Naive thymus-derived CD4-positive, alpha-beta T cell (primary cell): ENCODE data around the gene ROBO1. TPM values are rescaled to one million over a fixed set of nuclear protein-coding genes. Genes with fewer than 3 reads are reported as not detected.

Source experiments
- ATAC-seq: fragments of 150-1000 bp; cut with Tn5 transposase; 2 replicates; pipeline ENCODE4 v1.10.0; 2021; ENCODE audit warnings: mild to moderate bottlenecking, moderate library complexity
- CTCF ChIA-PET: fragments of 350-600 bp; sonication (Branson Sonifier 250); formaldehyde crosslinking; loops from one replicate; lab custom pipeline; 2021; ENCODE audit warnings: antibody characterized with exemption; lab: Charles Lee
- POLR2A ChIA-PET: fragments of 350-600 bp; sonication (Branson Sonifier 250); formaldehyde crosslinking; loops from one replicate; lab custom pipeline; 2021; ENCODE audit warnings: antibody characterized with exemption, inconsistent platforms; lab: Charles Lee
- DNase-seq, 9 donors: peaks; one replicate each; pipeline versions ENCODE4 v3.0.0 to v3.0.0-alpha.2; 2020 to 2022; ENCODE audit warnings: mixed read lengths in 1 of 9
- H3K27ac ChIP-seq: one replicate; pipeline ENCODE4 v1.7.0; 2013; ENCODE audit warnings: mild to moderate bottlenecking, low read depth, low read length, moderate library complexity
- H3K27me3 ChIP-seq, 2 donors: one replicate each; pipeline ENCODE4 v1.7.0; 2013; ENCODE audit warnings: low read length in 2 of 2, mild to moderate bottlenecking in 2 of 2, moderate library complexity in 2 of 2; ENCODE audit not compliant: control insufficient read depth in 2 of 2, insufficient read depth in 2 of 2
- H3K36me3 ChIP-seq, 3 experiments: 1 replicate in 2 of 3; 2 replicates in 1 of 3; pipeline ENCODE4 v1.7.0; 2013; ENCODE audit warnings: low read length in 3 of 3, mild to moderate bottlenecking in 3 of 3, moderate library complexity in 1 of 3; ENCODE audit not compliant: insufficient read depth in 3 of 3, control insufficient read depth in 2 of 3
- H3K4me1 ChIP-seq, 2 donors: one replicate each; pipeline ENCODE4 v1.7.0; 2013; ENCODE audit warnings: low read length in 2 of 2, mild to moderate bottlenecking in 2 of 2, moderate library complexity in 1 of 2; ENCODE audit not compliant: control insufficient read depth in 2 of 2, insufficient read depth in 2 of 2
- H3K4me3 ChIP-seq: 2 replicates; pipeline ENCODE4 v1.7.0; 2013; ENCODE audit warnings: mild to moderate bottlenecking, low read length
- H3K9me3 ChIP-seq, 3 experiments: 1 replicate in 2 of 3; 2 replicates in 1 of 3; pipeline ENCODE4 v1.7.0; 2013; ENCODE audit warnings: low read length in 3 of 3; ENCODE audit not compliant: control insufficient read depth in 2 of 3
- H3K27ac Mint-ChIP-seq, 9 donors: one replicate each; pipeline ENCODE4 v1.8.0; 2020 to 2022; ENCODE audit warnings: mixed read lengths in 9 of 9, mild to moderate bottlenecking in 8 of 9, moderate library complexity in 5 of 9, inconsistent platforms in 2 of 9
- H3K27me3 Mint-ChIP-seq, 5 donors: one replicate each; pipeline ENCODE4 v1.8.0; 2021 to 2022; ENCODE audit warnings: mixed read lengths in 5 of 5, mild to moderate bottlenecking in 1 of 5
- H3K36me3 Mint-ChIP-seq, 5 donors: one replicate each; pipeline ENCODE4 v1.8.0; 2020 to 2022; ENCODE audit warnings: mixed read lengths in 5 of 5, mild to moderate bottlenecking in 3 of 5, inconsistent platforms in 1 of 5
- H3K4me1 Mint-ChIP-seq, 7 donors: one replicate each; pipeline ENCODE4 v1.8.0; 2020 to 2022; ENCODE audit warnings: mixed read lengths in 7 of 7, mild to moderate bottlenecking in 3 of 7, inconsistent platforms in 1 of 7
- H3K4me3 Mint-ChIP-seq, 10 donors: one replicate each; pipeline ENCODE4 v1.8.0; 2020 to 2022; ENCODE audit warnings: mild to moderate bottlenecking in 10 of 10, mixed read lengths in 10 of 10, moderate library complexity in 6 of 10, inconsistent platforms in 2 of 10
- H3K9me3 Mint-ChIP-seq, 11 donors: one replicate each; pipeline ENCODE4 v1.8.0; 2020 to 2022; ENCODE audit warnings: mixed read lengths in 11 of 11, mild to moderate bottlenecking in 4 of 11, inconsistent platforms in 1 of 11, moderate library complexity in 1 of 11
- intact Hi-C, 2 donors: fragments of 100-400 bp; cut with micrococcal nuclease; formaldehyde crosslinking; loops; one replicate each; pipeline ENCODE4 v1.15.1; 2023
- polyA plus RNA-seq, 2 donors: library from polyadenylated mRNA; unstranded; fragments of 300-500 nt; fragmentation: Illumina TruSeq; gene quantifications; one replicate each; pipeline ENCODE4 v1.2.3, GENCODE V29; 2021
- total RNA-seq, 6 experiments: library from RNA in 5 of 6; stranded (reverse) in 5 of 6; gene quantifications; 1 replicate in 5 of 6; 2 replicates in 1 of 6; pipeline ENCODE4 v1.2.3 and lab custom pipeline; 2021 to 2026

ROBO1 gene
- total and polyA plus RNA-seq, 7 experiments from 2014 or later: 0.08 to 0.59 (median 0.26) TPM; not detected in 2

GRCh38 chr3:79685108-79685507, 82.7 kb downstream of the ROBO1 start:
- Histone ChIP-seq H3K27me3 (no peaks in the 10 kb centered on the region), H3K36me3 (no peaks in the 10 kb centered on the region), H3K27ac (no peak overlapping the region), H3K4me1 (no peaks in the 10 kb centered on the region), H3K9me3 (no peaks in the 10 kb centered on the region), H3K4me3 (no peak overlapping the region)
- H3K9me3 Mint-ChIP-seq: peaks cover 0 to 26% (median 6%) of the 10 kb centered on the region in 11 donors
- H3K27me3 Mint-ChIP-seq: no peaks in the 10 kb centered on the region
- ChIA-PET CTCF (no interaction called here), POLR2A (no interaction called here)
- DNase-seq (no peak), ATAC-seq (no peak)
- H3K4me3 Mint-ChIP-seq: no peak overlapping the region
- no peak overlapping the region for H3K27ac Mint-ChIP-seq
- intact Hi-C loops: no loop called here
- no peaks in the 10 kb centered on the region for H3K4me1 Mint-ChIP-seq
- H3K36me3 Mint-ChIP-seq: no peaks in the 10 kb centered on the region

GRCh38 chr3:79684041-79684440, 83.8 kb downstream of the ROBO1 start:
- ChIA-PET CTCF (no interaction called here), POLR2A (no interaction called here)
- no peak overlapping the region for H3K4me3 Mint-ChIP-seq
- no peaks in the 10 kb centered on the region for H3K36me3 Mint-ChIP-seq
- Histone ChIP-seq H3K27me3 (no peaks in the 10 kb centered on the region), H3K4me1 (no peaks in the 10 kb centered on the region), H3K36me3 (no peaks in the 10 kb centered on the region), H3K4me3 (no peak overlapping the region), H3K9me3 (no peaks in the 10 kb centered on the region), H3K27ac (no peak overlapping the region)
- intact Hi-C loops: no loop called here
- peaks cover 0 to 27% (median 6%) of the 10 kb centered on the region in 11 donors for H3K9me3 Mint-ChIP-seq
- no peaks in the 10 kb centered on the region for H3K27me3 Mint-ChIP-seq
- no peak for DNase-seq
- no peak overlapping the region for H3K27ac Mint-ChIP-seq
- no peak for ATAC-seq
- H3K4me1 Mint-ChIP-seq: no peaks in the 10 kb centered on the region

- Mint-ChIP-seq H3K27ac (no peak overlapping the region), H3K4me3 (no peak overlapping the region), H3K27me3 (no peaks in the 10 kb centered on the region), H3K9me3 (peaks cover 0 to 25% (median 5%) of the 10 kb centered on the region in 11 donors), H3K4me1 (no peaks in the 10 kb centered on the region), H3K36me3 (no peaks in the 10 kb centered on the region)
- ChIA-PET POLR2A (no interaction called here), CTCF (no interaction called here)
- Histone ChIP-seq H3K9me3 (no peaks in the 10 kb centered on the region), H3K27ac (no peak overlapping the region), H3K27me3 (no peaks in the 10 kb centered on the region), H3K4me3 (no peak overlapping the region), H3K4me1 (no peaks in the 10 kb centered on the region), H3K36me3 (no peaks in the 10 kb centered on the region)
- DNase-seq (no peak), ATAC-seq (no peak)
- intact Hi-C loops: no loop called here
Measured at GRCh38 chr3:79672731-79673130, 95.1 kb downstream of the ROBO1 start.

GRCh38 chr3:79672075-79672474, 95.7 kb downstream of the ROBO1 start:
- Mint-ChIP-seq H3K9me3 (peaks cover 0 to 25% (median 5%) of the 10 kb centered on the region in 11 donors), H3K36me3 (no peaks in the 10 kb centered on the region), H3K4me1 (no peaks in the 10 kb centered on the region), H3K4me3 (no peak overlapping the region), H3K27ac (no peak overlapping the region), H3K27me3 (no peaks in the 10 kb centered on the region)
- DNase-seq (no peak), ATAC-seq (no peak)
- intact Hi-C loops: no loop called here
- Histone ChIP-seq H3K4me3 (no peak overlapping the region), H3K27ac (no peak overlapping the region), H3K36me3 (no peaks in the 10 kb centered on the region), H3K27me3 (no peaks in the 10 kb centered on the region), H3K4me1 (no peaks in the 10 kb centered on the region), H3K9me3 (no peaks in the 10 kb centered on the region)
- ChIA-PET POLR2A (no interaction called here), CTCF (no interaction called here)

GRCh38 chr3:79670178-79670577, 97.6 kb downstream of the ROBO1 start:
- H3K36me3 ChIP-seq: no peaks in the 10 kb centered on the region
- no peak overlapping the region for H3K4me3 ChIP-seq
- ChIA-PET CTCF (no interaction called here), POLR2A (no interaction called here)
- H3K36me3 Mint-ChIP-seq: no peaks in the 10 kb centered on the region
- H3K27ac Mint-ChIP-seq: no peak overlapping the region
- peaks cover 0 to 25% (median 4%) of the 10 kb centered on the region in 11 donors for H3K9me3 Mint-ChIP-seq
- no peaks in the 10 kb centered on the region for H3K4me1 ChIP-seq
- no peaks in the 10 kb centered on the region for H3K27me3 Mint-ChIP-seq
- H3K4me1 Mint-ChIP-seq: no peaks in the 10 kb centered on the region
- intact Hi-C loops: no loop called here
- no peak overlapping the region for H3K4me3 Mint-ChIP-seq
- no peaks in the 10 kb centered on the region for H3K9me3 ChIP-seq
- no peak for ATAC-seq
- no peak overlapping the region for H3K27ac ChIP-seq
- H3K27me3 ChIP-seq: no peaks in the 10 kb centered on the region
- no peak for DNase-seq

- no peak for DNase-seq
- no peaks in the 10 kb centered on the region for H3K4me1 Mint-ChIP-seq
- POLR2A ChIA-PET: no interaction called here
- peaks cover 0 to 35% (median 10%) of the 10 kb centered on the region in 11 donors for H3K9me3 Mint-ChIP-seq
- Histone ChIP-seq H3K4me3 (no peak overlapping the region), H3K27me3 (no peaks in the 10 kb centered on the region), H3K9me3 (no peaks in the 10 kb centered on the region), H3K27ac (no peak overlapping the region), H3K4me1 (no peaks in the 10 kb centered on the region), H3K36me3 (no peaks in the 10 kb centered on the region)
- H3K36me3 Mint-ChIP-seq: no peaks in the 10 kb centered on the region
- H3K4me3 Mint-ChIP-seq: no peak overlapping the region
- ATAC-seq: no peak
- CTCF ChIA-PET: no interaction called here
- no peak overlapping the region for H3K27ac Mint-ChIP-seq
- intact Hi-C loops: no loop called here
- no peaks in the 10 kb centered on the region for H3K27me3 Mint-ChIP-seq
Measured at GRCh38 chr3:79664455-79664854, 103.3 kb downstream of the ROBO1 start.

- Mint-ChIP-seq H3K9me3 (peaks cover 0 to 25% (median 7%) of the 10 kb centered on the region in 11 donors), H3K27ac (no peak overlapping the region), H3K27me3 (no peaks in the 10 kb centered on the region), H3K4me1 (no peaks in the 10 kb centered on the region), H3K36me3 (no peaks in the 10 kb centered on the region), H3K4me3 (no peak overlapping the region)
- ATAC-seq (no peak), DNase-seq (no peak)
- CTCF ChIA-PET: no interaction called here
- intact Hi-C loops: no loop called here
- H3K4me1 ChIP-seq: no peaks in the 10 kb centered on the region
- H3K27ac ChIP-seq: no peak overlapping the region
- no peaks in the 10 kb centered on the region for H3K9me3 ChIP-seq
- POLR2A ChIA-PET: no interaction called here
- H3K36me3 ChIP-seq: no peaks in the 10 kb centered on the region
- no peak overlapping the region for H3K4me3 ChIP-seq
- no peaks in the 10 kb centered on the region for H3K27me3 ChIP-seq
Measured at GRCh38 chr3:79661896-79662295, 105.9 kb downstream of the ROBO1 start.
